SK-N-SH (cell line): ENCODE data around the gene SH3PXD2A. TPM values are rescaled to one million over a fixed set of nuclear protein-coding genes. Genes with fewer than 3 reads are reported as not detected.

Experiments used
- CTCF ChIA-PET: fragments of 300-600, 350-600 bp; formaldehyde crosslinking; extraction: SDS; loops from one replicate; lab custom pipeline; 2021; lab: Yijun Ruan, JAX
- POLR2A ChIA-PET: fragments of 350-600 bp; sonication (Branson Sonifier 250); formaldehyde crosslinking; extraction: SDS; loops from one replicate; lab custom pipeline; 2020; ENCODE audit warnings: antibody characterized with exemption, inconsistent platforms; lab: Yijun Ruan, JAX
- DNase-seq: peaks from one replicate; pipeline ENCODE4 v3.0.0; 2012
- H2AFZ ChIP-seq: fragments of 200-600 bp; sonication (generic); 2 replicates; pipeline ENCODE4 v1.8.1; 2016; ENCODE audit warnings: antibody characterized with exemption, mild to moderate bottlenecking, low read depth
- H3F3A ChIP-seq: fragments of 200-600 bp; sonication (generic); replicated peaks from 2 replicates; pipeline ENCODE3; 2016; ENCODE audit warnings: antibody characterized with exemption, mild to moderate bottlenecking; ENCODE audit not compliant: insufficient read depth
- H3K27ac ChIP-seq, 2 experiments: fragments of 200-500 bp in 1 of 2; fragments of 200-600 bp in 1 of 2; sonication (Bioruptor generic) in 1 of 2; sonication (generic), shearing (Covaris generic) in 1 of 2; 2 replicates each; pipeline versions ENCODE4 v1.5.1 to v1.6.1; 2014 to 2016; ENCODE audit warnings: low read depth in 2 of 2, inconsistent platforms in 1 of 2, low read length in 1 of 2, mild to moderate bottlenecking in 1 of 2, mixed read lengths in 1 of 2
- H3K27me3 ChIP-seq: fragments of 200-600 bp; sonication (generic), shearing (Covaris generic); 2 replicates; pipeline ENCODE4 v1.6.1; 2016; ENCODE audit warnings: mixed run types; ENCODE audit not compliant: insufficient read depth
- H3K36me3 ChIP-seq, 2 experiments: fragments of 200-500 bp in 1 of 2; fragments of 200-600 bp in 1 of 2; sonication (Bioruptor generic) in 1 of 2; sonication (generic) in 1 of 2; replicated peaks in 1 of 2; 2 replicates each; pipeline versions ENCODE3 to v1.5.1; 2014 to 2016; ENCODE audit warnings: low read length in 1 of 2, mild to moderate bottlenecking in 1 of 2; ENCODE audit not compliant: insufficient read depth in 2 of 2, control insufficient read depth in 1 of 2
- H3K4me1 ChIP-seq, 2 experiments: fragments of 200-500 bp in 1 of 2; fragments of 200-600 bp in 1 of 2; sonication (Bioruptor generic) in 1 of 2; sonication (generic), shearing (Covaris generic) in 1 of 2; 2 replicates each; pipeline versions ENCODE4 v1.5.1 to v1.6.1; 2014 to 2016; ENCODE audit warnings: low read depth in 1 of 2, low read length in 1 of 2, mixed run types in 1 of 2; ENCODE audit not compliant: insufficient read depth in 2 of 2, control insufficient read depth in 1 of 2
- H3K4me2 ChIP-seq: fragments of 200-600 bp; sonication (generic), shearing (Covaris generic); 2 replicates; pipeline ENCODE4 v1.6.1; 2017; ENCODE audit warnings: mixed run types
- H3K4me3 ChIP-seq, 2 experiments: fragments of 200-500 bp in 1 of 2; fragments of 200-600 bp in 1 of 2; sonication (Bioruptor generic) in 1 of 2; sonication (generic), shearing (Covaris generic) in 1 of 2; 2 replicates each; pipeline versions ENCODE4 v1.5.1 to v1.8.1; 2014 to 2016; ENCODE audit warnings: low read depth in 2 of 2, inconsistent platforms in 1 of 2, low read length in 1 of 2, mild to moderate bottlenecking in 1 of 2, mixed read lengths in 1 of 2, moderate library complexity in 1 of 2
- H3K79me2 ChIP-seq: fragments of 200-600 bp; sonication (generic); 2 replicates; pipeline ENCODE4 v1.8.1; 2017; ENCODE audit warnings: mild to moderate bottlenecking; ENCODE audit not compliant: insufficient read depth
- H3K9ac ChIP-seq: fragments of 200-600 bp; sonication (generic); 2 replicates; pipeline ENCODE4 v1.6.1; 2017; ENCODE audit warnings: mixed run types
- H3K9me2 ChIP-seq: fragments of 200-600 bp; sonication (generic); 2 replicates; pipeline ENCODE4 v1.6.1; 2017; ENCODE audit warnings: mixed run types
- H3K9me3 ChIP-seq: fragments of 200-600 bp; sonication (generic); 2 replicates; pipeline ENCODE4 v1.6.1; 2017; ENCODE audit warnings: mixed run types, mild to moderate bottlenecking, moderate library complexity
- H4K20me1 ChIP-seq: fragments of 200-600 bp; sonication (generic); 2 replicates; pipeline ENCODE4 v1.6.1; 2017; ENCODE audit warnings: mild to moderate bottlenecking, mixed run types; ENCODE audit not compliant: insufficient read depth
- CHD2 ChIP-seq: fragments of 150-350 bp; IDR thresholded peaks from 2 replicates; pipeline ENCODE4 v1.6.1; 2018; ENCODE audit warnings: low read length; ENCODE audit not compliant: partially characterized antibody
- ELF1 ChIP-seq: IDR thresholded peaks from 2 replicates; pipeline ENCODE4 v1.4.0; 2012
- EZH2phosphoT487 ChIP-seq: fragments of 200-600 bp; sonication (generic); IDR thresholded peaks from 2 replicates; pipeline ENCODE4 v1.6.1; 2017; ENCODE audit warnings: low read depth, mixed run types, mild to moderate bottlenecking, antibody characterized with exemption, moderate library complexity, borderline replicate concordance
- FOSL2 ChIP-seq: IDR thresholded peaks from 2 replicates; pipeline ENCODE4 v1.4.0; 2012; ENCODE audit warnings: low read depth, mild to moderate bottlenecking, moderate library complexity, borderline replicate concordance
- FOXJ3 ChIP-seq: sonication (generic); formaldehyde crosslinking; IDR thresholded peaks from 2 replicates; pipeline ENCODE4 v1.5.1; 2020; ENCODE audit warnings: mild to moderate bottlenecking, missing genetic modification reagents
- GATA2 ChIP-seq: sonication (generic); formaldehyde crosslinking; IDR thresholded peaks from 2 replicates; pipeline ENCODE4 v1.5.0; 2020; ENCODE audit warnings: mild to moderate bottlenecking, missing genetic modification reagents
- MXI1 ChIP-seq: IDR thresholded peaks from 2 replicates; pipeline ENCODE4 v1.6.1; 2012; ENCODE audit warnings: mild to moderate bottlenecking, low read depth, low read length, improper control_type of control experiment
- NRF1 ChIP-seq: IDR thresholded peaks from 2 replicates; pipeline ENCODE4 v1.6.1; 2012; ENCODE audit warnings: low read depth, mild to moderate bottlenecking, low read length
- POLR2AphosphoS5 ChIP-seq: IDR thresholded peaks from 2 replicates; pipeline ENCODE4 v1.6.1; 2012; ENCODE audit warnings: low read depth, low read length
- RAD21 ChIP-seq: IDR thresholded peaks from 2 replicates; pipeline ENCODE4 v1.6.1; 2012; ENCODE audit warnings: mild to moderate bottlenecking, low read length
- RCOR1 ChIP-seq: fragments of 150-350 bp; IDR thresholded peaks from 2 replicates; pipeline ENCODE4 v1.6.1; 2017; ENCODE audit warnings: antibody characterized with exemption, low read length
- SMC3 ChIP-seq: IDR thresholded peaks from 2 replicates; pipeline ENCODE4 v1.6.1; 2012; ENCODE audit warnings: low read depth, low read length, improper control_type of control experiment
- YY1 ChIP-seq: IDR thresholded peaks from 2 replicates; pipeline ENCODE4 v1.4.0; 2012; ENCODE audit warnings: low read depth, mild to moderate bottlenecking
- WGBS: methylation state at CpG from one replicate; pipeline ENCODE4 v1.1.6; 2017; ENCODE audit warnings: low lambda C conversion rate; 5-methylcytosine and 5-hydroxymethylcytosine counted together
- polyA plus RNA-seq, 3 experiments: library from polyadenylated mRNA; depleted of rRNA; stranded (reverse); fragments of >200 nt; gene quantifications; 2 replicates each; pipeline ENCODE4 v1.2.3, GENCODE V29; 2012
- TF ChIP-seq, protein P1 (sequence below): IDR thresholded peaks from 2 replicates; pipeline ENCODE4 v1.4.0; 2012; ENCODE audit warnings: low read depth
- TF ChIP-seq, protein P2 (sequence below): fragments of 150-350 bp; IDR thresholded peaks from 2 replicates; pipeline ENCODE4 v1.6.1; 2017; ENCODE audit warnings: antibody characterized with exemption, low read length, low read depth, borderline replicate concordance
- TF ChIP-seq, protein P3 (sequence below): IDR thresholded peaks from 2 replicates; pipeline ENCODE4 v1.6.1; 2012; ENCODE audit warnings: mild to moderate bottlenecking, low read depth, low read length, moderate library complexity

The SH3PXD2A gene
- polyA plus RNA-seq, 1 of the 3 experiments (the other 2 are of a cell fraction), result 2.5 TPM

DNA sequence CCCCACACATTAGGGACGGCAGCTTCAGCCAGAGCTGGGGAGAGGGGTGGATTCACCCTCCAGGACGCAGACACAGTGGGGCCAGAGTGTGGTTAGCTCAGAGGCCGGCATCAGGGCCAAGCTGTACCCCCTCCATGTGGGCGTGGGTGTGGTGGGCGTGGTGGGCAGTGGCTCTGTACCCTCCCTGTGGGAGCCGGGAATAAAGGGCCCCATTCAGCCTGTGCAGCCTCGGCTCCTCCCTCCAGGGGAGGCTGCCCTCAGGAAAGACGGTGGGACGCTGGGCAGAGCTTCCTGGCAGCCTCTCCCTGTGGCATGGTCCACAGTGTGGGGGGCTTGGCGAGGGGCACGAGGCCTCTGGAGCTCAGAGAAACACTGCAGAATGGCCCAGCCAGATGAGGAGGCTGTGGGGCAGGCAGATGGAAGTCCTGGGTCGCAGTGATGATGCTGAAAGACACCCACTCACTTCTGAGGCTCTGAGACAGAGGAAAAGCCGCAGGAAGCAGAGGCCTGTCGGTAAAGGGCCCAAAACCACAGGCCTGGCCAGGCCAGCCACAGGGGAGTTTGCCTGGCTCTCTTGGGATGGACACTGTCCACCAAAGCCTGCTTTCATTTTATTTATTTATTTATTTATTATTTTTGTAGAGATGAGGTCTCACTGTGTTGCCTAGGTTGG lies 108.0 kb downstream of the SH3PXD2A start:
- WGBS, result 93% methylated on average over 9 of the region's 14 CpGs
- POLR2A ChIA-PET, result no interaction called here
- DNase-seq, result no peak
- Histone ChIP-seq H3K79me2 (no peaks in the 10 kb centered on the region; the same call in 1 of the 2 replicates), H2AFZ (no peak overlapping the region), H4K20me1 (no peaks in the 10 kb centered on the region), H3K9me2 (no peaks in the 10 kb centered on the region), H3K27me3 (no peaks in the 10 kb centered on the region), H3K9ac (no peak overlapping the region), H3K4me1 (peaks cover 0 to 7% of the 10 kb centered on the region in 2 experiments; a peak in 1 of 4 replicates), H3K9me3 (no peaks in the 10 kb centered on the region), H3K4me3 (no peak overlapping the region), H3K4me2 (no peak overlapping the region), H3K36me3 (peaks cover 0 to under 1% of the 10 kb centered on the region in 2 experiments), H3F3A (peaks cover 3% of the 10 kb centered on the region), H3K27ac (no peak overlapping the region; a peak in 1 of 4 replicates)
- CTCF ChIA-PET, result interaction anchor here (1.0 to 1.3 kb wide), 3 partner anchors 10 to 142 kb away, joined by 3 read pairs; no protein-coding TSS in a partner anchor
- no peak for TF ChIP-seq SMC3
- TF ChIP-seq, protein P1, sequence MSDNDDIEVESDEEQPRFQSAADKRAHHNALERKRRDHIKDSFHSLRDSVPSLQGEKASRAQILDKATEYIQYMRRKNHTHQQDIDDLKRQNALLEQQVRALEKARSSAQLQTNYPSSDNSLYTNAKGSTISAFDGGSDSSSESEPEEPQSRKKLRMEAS, result no peak
- TF ChIP-seq, protein P2, sequence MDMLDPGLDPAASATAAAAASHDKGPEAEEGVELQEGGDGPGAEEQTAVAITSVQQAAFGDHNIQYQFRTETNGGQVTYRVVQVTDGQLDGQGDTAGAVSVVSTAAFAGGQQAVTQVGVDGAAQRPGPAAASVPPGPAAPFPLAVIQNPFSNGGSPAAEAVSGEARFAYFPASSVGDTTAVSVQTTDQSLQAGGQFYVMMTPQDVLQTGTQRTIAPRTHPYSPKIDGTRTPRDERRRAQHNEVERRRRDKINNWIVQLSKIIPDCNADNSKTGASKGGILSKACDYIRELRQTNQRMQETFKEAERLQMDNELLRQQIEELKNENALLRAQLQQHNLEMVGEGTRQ, result no peak
- no peak for TF ChIP-seq FOXJ3 (CRISPR knock-in tag)
- TF ChIP-seq NRF1, result no peak
- no peak for TF ChIP-seq YY1
- TF ChIP-seq, protein P3, sequence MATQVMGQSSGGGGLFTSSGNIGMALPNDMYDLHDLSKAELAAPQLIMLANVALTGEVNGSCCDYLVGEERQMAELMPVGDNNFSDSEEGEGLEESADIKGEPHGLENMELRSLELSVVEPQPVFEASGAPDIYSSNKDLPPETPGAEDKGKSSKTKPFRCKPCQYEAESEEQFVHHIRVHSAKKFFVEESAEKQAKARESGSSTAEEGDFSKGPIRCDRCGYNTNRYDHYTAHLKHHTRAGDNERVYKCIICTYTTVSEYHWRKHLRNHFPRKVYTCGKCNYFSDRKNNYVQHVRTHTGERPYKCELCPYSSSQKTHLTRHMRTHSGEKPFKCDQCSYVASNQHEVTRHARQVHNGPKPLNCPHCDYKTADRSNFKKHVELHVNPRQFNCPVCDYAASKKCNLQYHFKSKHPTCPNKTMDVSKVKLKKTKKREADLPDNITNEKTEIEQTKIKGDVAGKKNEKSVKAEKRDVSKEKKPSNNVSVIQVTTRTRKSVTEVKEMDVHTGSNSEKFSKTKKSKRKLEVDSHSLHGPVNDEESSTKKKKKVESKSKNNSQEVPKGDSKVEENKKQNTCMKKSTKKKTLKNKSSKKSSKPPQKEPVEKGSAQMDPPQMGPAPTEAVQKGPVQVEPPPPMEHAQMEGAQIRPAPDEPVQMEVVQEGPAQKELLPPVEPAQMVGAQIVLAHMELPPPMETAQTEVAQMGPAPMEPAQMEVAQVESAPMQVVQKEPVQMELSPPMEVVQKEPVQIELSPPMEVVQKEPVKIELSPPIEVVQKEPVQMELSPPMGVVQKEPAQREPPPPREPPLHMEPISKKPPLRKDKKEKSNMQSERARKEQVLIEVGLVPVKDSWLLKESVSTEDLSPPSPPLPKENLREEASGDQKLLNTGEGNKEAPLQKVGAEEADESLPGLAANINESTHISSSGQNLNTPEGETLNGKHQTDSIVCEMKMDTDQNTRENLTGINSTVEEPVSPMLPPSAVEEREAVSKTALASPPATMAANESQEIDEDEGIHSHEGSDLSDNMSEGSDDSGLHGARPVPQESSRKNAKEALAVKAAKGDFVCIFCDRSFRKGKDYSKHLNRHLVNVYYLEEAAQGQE, result no peak
- no peak for TF ChIP-seq EZH2phosphoT487
- TF ChIP-seq RCOR1, result no peak

DNA sequence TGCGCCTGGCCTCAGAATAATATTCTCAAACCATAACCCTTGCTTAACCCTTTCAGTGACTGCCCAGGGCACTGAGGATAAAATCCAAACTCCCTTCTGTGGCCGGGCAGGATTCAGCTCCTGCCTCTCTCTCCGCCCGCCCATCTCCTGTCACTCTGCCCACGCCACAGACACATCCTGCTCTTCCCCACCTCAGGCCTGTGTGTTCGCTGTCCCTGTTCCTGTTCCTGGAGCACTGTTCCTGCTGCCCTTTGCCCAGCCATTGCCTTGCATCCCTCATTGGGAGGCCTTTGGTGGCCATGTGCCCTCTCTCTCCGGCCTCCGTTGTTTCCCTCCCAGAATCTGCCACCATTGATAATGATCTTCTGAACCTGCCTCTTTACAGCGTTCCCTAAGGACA lies 108.8 kb downstream of the SH3PXD2A start:
- no peaks in the 10 kb centered on the region for H3K9me2 ChIP-seq
- 97% methylated on average over 9 of the region's 9 CpGs for WGBS
- H3K9ac ChIP-seq, result no peak overlapping the region
- no peaks in the 10 kb centered on the region for H3K36me3 ChIP-seq
- H3K4me2 ChIP-seq, result no peak overlapping the region
- H3K27ac ChIP-seq, result no peak overlapping the region
- TF ChIP-seq MXI1 (no peak), FOSL2 (no peak), POLR2AphosphoS5 (no peak), GATA2 (CRISPR knock-in tag) (no peak), ELF1 (no peak), RAD21 (no peak), CHD2 (no peak)
- no peak overlapping the region for H2AFZ ChIP-seq
- POLR2A ChIA-PET, result no interaction called here
- H4K20me1 ChIP-seq, result no peaks in the 10 kb centered on the region
- H3K79me2 ChIP-seq, result no peaks in the 10 kb centered on the region; the same call in 1 of the 2 replicates
- H3K4me1 ChIP-seq, result peaks cover 0 to 8% of the 10 kb centered on the region in 2 experiments; a peak in 1 of 4 replicates
- DNase-seq, result no peak
- CTCF ChIA-PET, result interaction anchor here (1.0 to 1.3 kb wide), 3 partner anchors 10 to 141 kb away, joined by 3 read pairs; no protein-coding TSS in a partner anchor
- H3F3A ChIP-seq, result peaks cover 3% of the 10 kb centered on the region
- H3K4me3 ChIP-seq, result no peak overlapping the region
- H3K9me3 ChIP-seq, result no peaks in the 10 kb centered on the region
- H3K27me3 ChIP-seq, result no peaks in the 10 kb centered on the region
